Glomerular visceral epithelial cell (primary cell): ENCODE data around the gene FMN1.

Experiments
- DNase-seq: peaks from one replicate; pipeline ENCODE4 v3.0.0-alpha.2; 2016; ENCODE audit errors: extremely low spot score

The FMN1 gene

GRCh38 chr15:32882955-32883354 is 311.6 kb downstream of the FMN1 start:
- no peak for DNase-seq

GRCh38 chr15:32881528-32881927 is 313.0 kb downstream of the FMN1 start:
- DNase-seq, result no peak

GRCh38 chr15:32880642-32881041 is 313.9 kb downstream of the FMN1 start:
- no peak for DNase-seq

- no peak for DNase-seq
These were observed 314.5 kb downstream of the FMN1 start for GRCh38 chr15:32879980-32880379.

- no peak for DNase-seq
These were observed 315.4 kb downstream of the FMN1 start for GRCh38 chr15:32878869-32879805.

- DNase-seq, result no peak
These were observed 316.2 kb downstream of the FMN1 start for GRCh38 chr15:32878342-32878741.

GRCh38 chr15:32877252-32878019 is 317.1 kb downstream of the FMN1 start:
- DNase-seq, result no peak

GRCh38 chr15:32873284-32874114 is 321.0 kb downstream of the FMN1 start:
- peak; percentile 61 for DNase-seq

- no peak for DNase-seq
These were observed 321.8 kb downstream of the FMN1 start for GRCh38 chr15:32872621-32873283.

GRCh38 chr15:32871883-32872282 is 322.6 kb downstream of the FMN1 start:
- no peak for DNase-seq

- DNase-seq, result peak; percentile 95
These were observed 324.1 kb downstream of the FMN1 start for GRCh38 chr15:32870240-32871033.

- DNase-seq, result no peak
These were observed 324.7 kb downstream of the FMN1 start for GRCh38 chr15:32869776-32870175.

GRCh38 chr15:32867313-32867626 is 327.2 kb downstream of the FMN1 start:
- DNase-seq, result peak; percentile 90

- peak; percentile 58 for DNase-seq
These were observed 327.8 kb downstream of the FMN1 start for GRCh38 chr15:32866454-32867312.

GRCh38 chr15:32864841-32865240 is 329.7 kb downstream of the FMN1 start:
- DNase-seq, result no peak

- no peak for DNase-seq
These were observed 330.5 kb downstream of the FMN1 start for GRCh38 chr15:32864051-32864450.

- DNase-seq, result peak; percentile 64
These were observed 332.8 kb downstream of the FMN1 start for GRCh38 chr15:32861761-32862160.

- DNase-seq, result no peak
These were observed 333.3 kb downstream of the FMN1 start for GRCh38 chr15:32861174-32861573.

GRCh38 chr15:32859996-32860395 is 334.5 kb downstream of the FMN1 start:
- no peak for DNase-seq

- no peak for DNase-seq
These were observed 335.3 kb downstream of the FMN1 start for GRCh38 chr15:32859251-32859650.
